ENCODE measurements around the gene ARX.
A peak's percentile ranks its signal among the peaks of the same experiment; 100 is the strongest.

The ARX gene

GRCh38 chrX:24987731-24988130 is 28.0 kb downstream of the ARX start:
- H2AFZ ChIP-seq (ENCODE audit: low read depth, low read length) = no peak overlapping the region
- no peak overlapping the region for H2AK5ac ChIP-seq (ENCODE audit: low read length, severe bottlenecking)
- H3K18ac ChIP-seq (ENCODE audit: low read depth in 1 of 2, low read length in 2 of 2) = no peak overlapping the region
- no peak overlapping the region for H3K9ac ChIP-seq (ENCODE audit: low read length)
- H3K14ac ChIP-seq (ENCODE audit: low read length in 2 of 2) = no peak overlapping the region
- no peaks in the 10 kb centered on the region for H3K27me3 ChIP-seq (ENCODE audit: control insufficient read depth in 1 of 2, insufficient read depth in 1 of 2, low read length in 2 of 2)
- H2BK120ac ChIP-seq (ENCODE audit: low read depth, low read length) = no peak overlapping the region
- no peak overlapping the region for H3K27ac ChIP-seq (ENCODE audit: low read length, poor library complexity, severe bottlenecking)
- H2BK5ac ChIP-seq (ENCODE audit: low read depth, low read length, poor library complexity, severe bottlenecking) = no peak overlapping the region
- H2BK12ac ChIP-seq (ENCODE audit: low read length in 2 of 2) = no peak overlapping the region
- no peak overlapping the region for H3K4me2 ChIP-seq (ENCODE audit: low read length, poor library complexity, severe bottlenecking)
- no peak for DNase-seq
- no peaks in the 10 kb centered on the region for H3K36me3 ChIP-seq (ENCODE audit: control insufficient read depth in 1 of 2, insufficient read depth in 2 of 2, low read depth in 1 of 2, low read length in 2 of 2)
- no peaks in the 10 kb centered on the region for H3K4me1 ChIP-seq (ENCODE audit: control insufficient read depth, insufficient read depth, low read depth, low read length)
- H3K23ac ChIP-seq (ENCODE audit: low read length in 2 of 2) = no peak overlapping the region
- H4K8ac ChIP-seq (ENCODE audit: low read length) = no peak overlapping the region
- H2BK15ac ChIP-seq (ENCODE audit: low read depth, poor library complexity, severe bottlenecking) = no peak overlapping the region
- H4K91ac ChIP-seq (ENCODE audit: low read length) = no peak overlapping the region
- no peaks in the 10 kb centered on the region for H3K9me3 ChIP-seq (ENCODE audit: control insufficient read depth, low read length)
- no peak overlapping the region for H3K4me3 ChIP-seq (ENCODE audit: insufficient read depth in 1 of 2, low read depth in 1 of 2, low read length in 2 of 2)
- H3K4ac ChIP-seq (ENCODE audit: low read depth in 1 of 2, low read length in 2 of 2) = no peak overlapping the region
- no peaks in the 10 kb centered on the region for H3K79me1 ChIP-seq (replicated peaks; ENCODE audit: low read length, poor library complexity, severe bottlenecking)
- 94% methylated on average over 2 of the region's 4 CpGs for WGBS

- no peak for DNase-seq
- Histone ChIP-seq H2AFZ (ENCODE audit: low read depth, low read length) (no peak overlapping the region), H2BK15ac (ENCODE audit: low read depth, poor library complexity, severe bottlenecking) (no peak overlapping the region), H4K91ac (ENCODE audit: low read length) (no peak overlapping the region), H3K9me3 (ENCODE audit: control insufficient read depth, low read length) (no peaks in the 10 kb centered on the region), H2AK5ac (ENCODE audit: low read length, severe bottlenecking) (no peak overlapping the region), H3K9ac (ENCODE audit: low read length) (no peak overlapping the region), H3K4me1 (ENCODE audit: control insufficient read depth, insufficient read depth, low read depth, low read length) (peaks cover 2% of the 10 kb centered on the region), H3K23ac (ENCODE audit: low read length in 2 of 2) (no peak overlapping the region), H3K18ac (ENCODE audit: low read depth in 1 of 2, low read length in 2 of 2) (no peak overlapping the region), H3K27me3 (ENCODE audit: control insufficient read depth in 1 of 2, insufficient read depth in 1 of 2, low read length in 2 of 2) (no peaks in the 10 kb centered on the region), H3K4me3 (ENCODE audit: insufficient read depth in 1 of 2, low read depth in 1 of 2, low read length in 2 of 2) (no peak overlapping the region), H3K4ac (ENCODE audit: low read depth in 1 of 2, low read length in 2 of 2) (no peak overlapping the region), H3K79me1 (replicated peaks; ENCODE audit: low read length, poor library complexity, severe bottlenecking) (no peaks in the 10 kb centered on the region), H2BK5ac (ENCODE audit: low read depth, low read length, poor library complexity, severe bottlenecking) (no peak overlapping the region), H3K14ac (ENCODE audit: low read length in 2 of 2) (no peak overlapping the region), H2BK120ac (ENCODE audit: low read depth, low read length) (no peak overlapping the region), H3K27ac (ENCODE audit: low read length, poor library complexity, severe bottlenecking) (no peak overlapping the region), H2BK12ac (ENCODE audit: low read length in 2 of 2) (no peak overlapping the region), H4K8ac (ENCODE audit: low read length) (no peak overlapping the region), H3K36me3 (ENCODE audit: control insufficient read depth in 1 of 2, insufficient read depth in 2 of 2, low read depth in 1 of 2, low read length in 2 of 2) (no peaks in the 10 kb centered on the region), H3K4me2 (ENCODE audit: low read length, poor library complexity, severe bottlenecking) (no peak overlapping the region)
- 100% methylated on average over 1 of the region's 1 CpG for WGBS
Observed at GRCh38 chrX:24985120-24985519, 30.6 kb downstream of the ARX start.

- Histone ChIP-seq H3K9me3 (ENCODE audit: control insufficient read depth, low read length) (no peaks in the 10 kb centered on the region), H3K14ac (ENCODE audit: low read length in 2 of 2) (no peak overlapping the region), H3K4me1 (ENCODE audit: control insufficient read depth, insufficient read depth, low read depth, low read length) (peaks cover 2% of the 10 kb centered on the region), H2BK120ac (ENCODE audit: low read depth, low read length) (no peak overlapping the region), H2BK12ac (ENCODE audit: low read length in 2 of 2) (no peak overlapping the region), H3K27me3 (ENCODE audit: control insufficient read depth in 1 of 2, insufficient read depth in 1 of 2, low read length in 2 of 2) (no peaks in the 10 kb centered on the region), H3K36me3 (ENCODE audit: control insufficient read depth in 1 of 2, insufficient read depth in 2 of 2, low read depth in 1 of 2, low read length in 2 of 2) (no peaks in the 10 kb centered on the region), H3K79me1 (replicated peaks; ENCODE audit: low read length, poor library complexity, severe bottlenecking) (no peaks in the 10 kb centered on the region), H3K4ac (ENCODE audit: low read depth in 1 of 2, low read length in 2 of 2) (no peak overlapping the region), H4K91ac (ENCODE audit: low read length) (no peak overlapping the region), H2AK5ac (ENCODE audit: low read length, severe bottlenecking) (no peak overlapping the region), H3K18ac (ENCODE audit: low read depth in 1 of 2, low read length in 2 of 2) (no peak overlapping the region), H2AFZ (ENCODE audit: low read depth, low read length) (no peak overlapping the region), H3K9ac (ENCODE audit: low read length) (no peak overlapping the region), H3K4me2 (ENCODE audit: low read length, poor library complexity, severe bottlenecking) (no peak overlapping the region), H3K4me3 (ENCODE audit: insufficient read depth in 1 of 2, low read depth in 1 of 2, low read length in 2 of 2) (no peak overlapping the region), H4K8ac (ENCODE audit: low read length) (no peak overlapping the region), H3K27ac (ENCODE audit: low read length, poor library complexity, severe bottlenecking) (no peak overlapping the region), H2BK5ac (ENCODE audit: low read depth, low read length, poor library complexity, severe bottlenecking) (no peak overlapping the region), H2BK15ac (ENCODE audit: low read depth, poor library complexity, severe bottlenecking) (no peak overlapping the region), H3K23ac (ENCODE audit: low read length in 2 of 2) (no peak overlapping the region)
- no peak for DNase-seq
- 100% methylated on average over 1 of the region's 3 CpGs for WGBS
Observed at GRCh38 chrX:24983931-24984330, 31.8 kb downstream of the ARX start.

GRCh38 chrX:24982306-24982965 is 33.3 kb downstream of the ARX start:
- H3K27ac ChIP-seq (ENCODE audit: low read length, poor library complexity, severe bottlenecking) = no peak overlapping the region
- no peak overlapping the region for H2BK12ac ChIP-seq (ENCODE audit: low read length in 2 of 2)
- no peak overlapping the region for H2BK15ac ChIP-seq (ENCODE audit: low read depth, poor library complexity, severe bottlenecking)
- H2AK5ac ChIP-seq (ENCODE audit: low read length, severe bottlenecking) = no peak overlapping the region
- peaks cover 2% of the 10 kb centered on the region for H3K4me1 ChIP-seq (ENCODE audit: control insufficient read depth, insufficient read depth, low read depth, low read length)
- H3K79me1 ChIP-seq (replicated peaks; ENCODE audit: low read length, poor library complexity, severe bottlenecking) = no peaks in the 10 kb centered on the region
- H2BK5ac ChIP-seq (ENCODE audit: low read depth, low read length, poor library complexity, severe bottlenecking) = no peak overlapping the region
- H3K36me3 ChIP-seq (ENCODE audit: control insufficient read depth in 1 of 2, insufficient read depth in 2 of 2, low read depth in 1 of 2, low read length in 2 of 2) = no peaks in the 10 kb centered on the region
- no peak overlapping the region for H2AFZ ChIP-seq (ENCODE audit: low read depth, low read length)
- peak; percentile 5 for DNase-seq
- no peak overlapping the region for H4K91ac ChIP-seq (ENCODE audit: low read length)
- H3K18ac ChIP-seq (ENCODE audit: low read depth in 1 of 2, low read length in 2 of 2) = no peak overlapping the region
- peaks cover 0 to 3% of the 10 kb centered on the region in 2 experiments for H3K27me3 ChIP-seq (ENCODE audit: control insufficient read depth in 1 of 2, insufficient read depth in 1 of 2, low read length in 2 of 2)
- no peak overlapping the region for H3K14ac ChIP-seq (ENCODE audit: low read length in 2 of 2)
- H4K8ac ChIP-seq (ENCODE audit: low read length) = no peak overlapping the region
- H2BK120ac ChIP-seq (ENCODE audit: low read depth, low read length) = no peak overlapping the region
- H3K4ac ChIP-seq (ENCODE audit: low read depth in 1 of 2, low read length in 2 of 2) = no peak overlapping the region
- H3K4me2 ChIP-seq (ENCODE audit: low read length, poor library complexity, severe bottlenecking) = no peak overlapping the region
- no peak overlapping the region for H3K23ac ChIP-seq (ENCODE audit: low read length in 2 of 2)
- WGBS = no CpG with 5 or more reads among the region's 5 CpGs
- no peak overlapping the region for H3K4me3 ChIP-seq (ENCODE audit: insufficient read depth in 1 of 2, low read depth in 1 of 2, low read length in 2 of 2)
- H3K9me3 ChIP-seq (ENCODE audit: control insufficient read depth, low read length) = no peaks in the 10 kb centered on the region
- H3K9ac ChIP-seq (ENCODE audit: low read length) = no peak overlapping the region

Measured in mesenchymal stem cell (in vitro differentiated cells and primary cell).